GM12801 (cell line): ENCODE results near the gene SORBS1.

Experiments
- CTCF ChIP-seq: IDR thresholded peaks from one replicate; pipeline ENCODE4 v1.5.1; 2011; ENCODE audit warnings: control low read depth; ENCODE audit not compliant: insufficient read length; ENCODE audit errors: extremely low read depth

The SORBS1 gene

GRCh38 chr10:95395947-95396449, 165.2 kb downstream of the SORBS1 start:
- TF ChIP-seq CTCF: no peak

- no peak for TF ChIP-seq CTCF
Observed at GRCh38 chr10:95394161-95394880, 166.8 kb downstream of the SORBS1 start.

GRCh38 chr10:95392681-95393164, 168.4 kb downstream of the SORBS1 start:
- TF ChIP-seq CTCF: no peak

GRCh38 chr10:95392217-95392584, 169.0 kb downstream of the SORBS1 start:
- TF ChIP-seq CTCF: no peak

GRCh38 chr10:95391581-95392216, 169.5 kb downstream of the SORBS1 start:
- TF ChIP-seq CTCF: no peak

GRCh38 chr10:95391164-95391563, 170.0 kb downstream of the SORBS1 start:
- no peak for TF ChIP-seq CTCF

- TF ChIP-seq CTCF: no peak
Observed at GRCh38 chr10:95389982-95390381, 171.2 kb downstream of the SORBS1 start.
